Caco-2 (cell line): Measurements from ENCODE around the gene DAB2IP. TPM values are rescaled to one million over a fixed set of nuclear protein-coding genes. Genes with fewer than 3 reads are reported as not detected.

Experiments used
- BruUV-seq: library from RNA; stranded (reverse); fragments of 400-500 nt; replicated peaks from 2 replicates; lab custom pipeline; 2021; lab: Mats Ljungman, UMichigan
- CTCF ChIA-PET: fragments of 300-600 bp; sonication (Branson Sonifier 250); formaldehyde crosslinking; loops from one replicate; lab custom pipeline; 2022; ENCODE audit warnings: antibody characterized with exemption; lab: Charles Lee
- POLR2A ChIA-PET: fragments of 300-600 bp; sonication (Branson Sonifier 250); formaldehyde crosslinking; loops from one replicate; lab custom pipeline; 2022; ENCODE audit warnings: antibody characterized with exemption; lab: Charles Lee
- DNase-seq, 2 experiments: peaks; one replicate each; pipeline versions ENCODE4 v3.0.0 to v3.0.0-alpha.2; 2020 to 2022
- H3K27me3 ChIP-seq: replicated peaks from 2 replicates; pipeline ENCODE4 v1.6.0; 2011; ENCODE audit warnings: low read length; ENCODE audit not compliant: control insufficient read depth, insufficient read depth
- H3K36me3 ChIP-seq: 2 replicates; pipeline ENCODE4 v1.5.1; 2011; ENCODE audit warnings: low read length; ENCODE audit not compliant: control insufficient read depth, insufficient read depth
- H3K4me1 ChIP-seq: fragments of 250-450 bp; sonication (Bioruptor Pico); 2 replicates; pipeline ENCODE4 v1.5.1; 2020; ENCODE audit warnings: mild to moderate bottlenecking
- H3K4me3 ChIP-seq: 2 replicates; pipeline ENCODE4 v1.5.1; 2011; ENCODE audit warnings: low read depth, mild to moderate bottlenecking, control low read depth, low read length
- H3K9me3 ChIP-seq: fragments of 250-450 bp; sonication (Bioruptor Pico); 2 replicates; pipeline ENCODE4 v1.5.1; 2020; ENCODE audit warnings: mild to moderate bottlenecking, moderate library complexity
- H3K27ac Mint-ChIP-seq: one replicate; pipeline ENCODE4 v1.8.0; 2022; ENCODE audit warnings: mixed read lengths; ENCODE audit not compliant: unreplicated experiment
- H3K27me3 Mint-ChIP-seq: one replicate; pipeline ENCODE4 v1.8.0; 2022; ENCODE audit warnings: mixed read lengths; ENCODE audit not compliant: insufficient read depth, unreplicated experiment
- H3K36me3 Mint-ChIP-seq: one replicate; pipeline ENCODE4 v1.8.0; 2022; ENCODE audit warnings: mild to moderate bottlenecking, mixed read lengths; ENCODE audit not compliant: insufficient read depth, unreplicated experiment
- H3K4me1 Mint-ChIP-seq: one replicate; pipeline ENCODE4 v1.8.0; 2022; ENCODE audit warnings: low read depth, mixed read lengths; ENCODE audit not compliant: unreplicated experiment
- H3K4me3 Mint-ChIP-seq: one replicate; pipeline ENCODE4 v1.8.0; 2022; ENCODE audit warnings: mild to moderate bottlenecking, moderate library complexity, mixed read lengths; ENCODE audit not compliant: unreplicated experiment
- H3K9me3 Mint-ChIP-seq: one replicate; pipeline ENCODE4 v1.8.0; 2022; ENCODE audit warnings: mixed read lengths; ENCODE audit not compliant: unreplicated experiment
- CTCF ChIP-seq, 2 experiments: fragments of 200-600 bp in 1 of 2; IDR thresholded peaks; 1 replicate in 1 of 2; 2 replicates in 1 of 2; pipeline versions ENCODE4 v1.5.1 to v1.8.0; 2011 to 2022; ENCODE audit warnings: antibody characterized with exemption in 1 of 2, control low read depth in 1 of 2, inconsistent platforms in 1 of 2, low read depth in 1 of 2, low read length in 1 of 2, mild to moderate bottlenecking in 1 of 2, moderate library complexity in 1 of 2; ENCODE audit not compliant: insufficient read depth in 1 of 2, severe bottlenecking in 1 of 2, unreplicated experiment in 1 of 2
- intact Hi-C: fragments of 100-400 bp; cut with micrococcal nuclease; formaldehyde crosslinking; loops from one replicate; pipeline ENCODE4 v1.10.0; 2022; ENCODE audit not compliant: unreplicated experiment
- total RNA-seq: library from RNA; stranded (reverse); gene quantifications from 2 replicates; pipeline ENCODE4 v1.2.3, GENCODE V29; 2022

DAB2IP gene
- total RNA-seq, 1 experiment from 2014 or later: 26.0 TPM

GRCh38 chr9:121638901-121639592, 12.4 kb upstream of the DAB2IP start:
- Histone ChIP-seq H3K9me3 (no peaks in the 10 kb centered on the region), H3K4me3 (no peak overlapping the region), H3K27me3 (no peaks in the 10 kb centered on the region), H3K36me3 (no peaks in the 10 kb centered on the region), H3K4me1 (peaks cover 12% of the 10 kb centered on the region)
- no TSS peak for BruUV-seq
- no peak overlapping the region for H3K27ac Mint-ChIP-seq
- H3K9me3 Mint-ChIP-seq: no peaks in the 10 kb centered on the region
- intact Hi-C loops: no loop called here
- DNase-seq: no peak
- no peak for TF ChIP-seq CTCF (IDR thresholded peaks at IDR 0.05; ENCODE audit: insufficient read depth in 1 of 2, low read depth in 1 of 2, low read length in 1 of 2, severe bottlenecking in 1 of 2, unreplicated experiment in 1 of 2)
- peaks cover 11% of the 10 kb centered on the region for H3K4me1 Mint-ChIP-seq
- ChIA-PET POLR2A (interaction anchor here (0.5 kb wide), 1 partner anchor 185 kb away, joined by 6 read pairs; no protein-coding TSS in a partner anchor), CTCF (interaction anchor here (1.3 to 2.5 kb wide), 3 partner anchors 48 to 93 kb away, joined by 3 to 17 read pairs (median 6); no protein-coding TSS in a partner anchor)
- no peak overlapping the region for H3K4me3 Mint-ChIP-seq
- H3K36me3 Mint-ChIP-seq: no peaks in the 10 kb centered on the region
- H3K27me3 Mint-ChIP-seq: no peaks in the 10 kb centered on the region

- peaks cover 6% of the 10 kb centered on the region; the same call in 1 of the 2 replicates for H3K4me1 ChIP-seq
- no peak overlapping the region for H3K27ac Mint-ChIP-seq
- ChIA-PET CTCF (interaction anchor here (1.0 to 2.5 kb wide), 9 partner anchors 11 to 222 kb away, joined by 4 to 19 read pairs (median 10); no protein-coding TSS in a partner anchor), POLR2A (interaction anchor here (0.5 kb wide), 1 partner anchor 184 kb away, joined by 6 read pairs; no protein-coding TSS in a partner anchor)
- H3K36me3 Mint-ChIP-seq: no peaks in the 10 kb centered on the region
- H3K4me1 Mint-ChIP-seq: peaks cover 11% of the 10 kb centered on the region
- no peaks in the 10 kb centered on the region for H3K9me3 Mint-ChIP-seq
- intact Hi-C loops: loop anchor here (1.0 to 2.0 kb wide), 2 partner anchors 45 to 353 kb away; no protein-coding TSS in a partner anchor
- no peak for DNase-seq
- H3K4me3 Mint-ChIP-seq: no peak overlapping the region
- no peaks in the 10 kb centered on the region for H3K36me3 ChIP-seq
- no peak for TF ChIP-seq CTCF (IDR thresholded peaks at IDR 0.05; ENCODE audit: insufficient read depth in 1 of 2, low read depth in 1 of 2, low read length in 1 of 2, severe bottlenecking in 1 of 2, unreplicated experiment in 1 of 2)
- no peaks in the 10 kb centered on the region for H3K9me3 ChIP-seq
- no peak overlapping the region for H3K4me3 ChIP-seq
- no peaks in the 10 kb centered on the region for H3K27me3 ChIP-seq
- no peaks in the 10 kb centered on the region for H3K27me3 Mint-ChIP-seq
- BruUV-seq: no TSS peak
Observed at GRCh38 chr9:121639619-121640018, 11.8 kb upstream of the DAB2IP start.

GRCh38 chr9:121640076-121640475, 11.4 kb upstream of the DAB2IP start:
- H3K9me3 ChIP-seq: no peaks in the 10 kb centered on the region
- no peak overlapping the region for H3K27ac Mint-ChIP-seq
- no peak overlapping the region for H3K4me3 Mint-ChIP-seq
- no TSS peak for BruUV-seq
- no peaks in the 10 kb centered on the region for H3K9me3 Mint-ChIP-seq
- CTCF ChIA-PET: interaction anchor here (0.6 to 2.5 kb wide), 12 partner anchors 10 to 221 kb away, joined by 3 to 19 read pairs (median 6); no protein-coding TSS in a partner anchor
- H3K27me3 Mint-ChIP-seq: no peaks in the 10 kb centered on the region
- H3K4me3 ChIP-seq: no peak overlapping the region
- peak; percentile 58 to 76 for DNase-seq
- no peaks in the 10 kb centered on the region for H3K27me3 ChIP-seq
- H3K36me3 Mint-ChIP-seq: no peaks in the 10 kb centered on the region
- peaks cover 11% of the 10 kb centered on the region for H3K4me1 Mint-ChIP-seq
- intact Hi-C loops: loop anchor here (1.0 to 2.0 kb wide), 2 partner anchors 45 to 352 kb away; no protein-coding TSS in a partner anchor
- POLR2A ChIA-PET: no interaction called here
- 0 out of 2 replicates have a peak, but pooled peaks cover 1% of the 10 kb centered on the region for H3K4me1 ChIP-seq
- peak; percentile 64 to 65 for TF ChIP-seq CTCF (IDR thresholded peaks at IDR 0.05; ENCODE audit: insufficient read depth in 1 of 2, low read depth in 1 of 2, low read length in 1 of 2, severe bottlenecking in 1 of 2, unreplicated experiment in 1 of 2)
- H3K36me3 ChIP-seq: no peaks in the 10 kb centered on the region
